Caki2 (cell line): ENCODE results near the gene CRABP2. TPM values are rescaled to one million over a fixed set of nuclear protein-coding genes. Genes with fewer than 3 reads are reported as not detected.

Experiments
- DNase-seq: peaks from one replicate; pipeline ENCODE4 v3.0.0-alpha.2; 2015; ENCODE audit warnings: low read depth
- in situ Hi-C: cut with HindIII; loops from 2 replicates; pipeline ENCODE4 v1.10.0; 2016; ENCODE audit warnings: low sequenced_read_pairs, low pct_unique_long_range_greater_than_20kb, mixed read lengths
- total RNA-seq: library from RNA; depleted of rRNA; stranded (reverse); fragments of >200 nt; shearing (Covaris generic); gene quantifications from 2 replicates; pipeline ENCODE4 v1.2.3, GENCODE V29; 2014; ENCODE audit warnings: low replicate concordance

CRABP2 gene
- total RNA-seq, 1 experiment from 2014 or later, result not detected

- in situ Hi-C loops, result no loop called here
- no peak for DNase-seq
These were observed 38.3 kb upstream of the CRABP2 start for GRCh38 chr1:156743367-156744302.

DNA sequence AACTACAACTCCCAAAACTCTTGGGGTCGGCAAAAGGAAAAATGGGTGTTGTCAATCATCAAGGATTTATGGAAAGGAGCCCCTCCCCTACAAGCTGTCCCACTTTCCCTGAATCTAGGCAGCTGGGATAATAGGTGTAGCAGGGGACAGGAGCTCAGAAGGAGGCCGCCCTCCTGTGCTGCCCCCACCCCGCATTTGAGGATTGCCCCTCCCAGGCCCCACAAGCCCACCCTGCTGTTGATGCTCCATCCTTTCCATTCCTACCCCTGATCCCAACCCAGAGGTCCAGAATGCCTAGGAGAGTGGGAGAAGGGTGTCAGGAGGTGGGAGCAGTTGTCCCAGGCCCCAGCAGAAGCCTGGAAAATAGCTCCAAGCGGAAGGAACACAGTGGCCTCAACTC, 37.4 kb upstream of the CRABP2 start:
- in situ Hi-C loops, result no loop called here
- DNase-seq, result no peak

- in situ Hi-C loops, result no loop called here
- DNase-seq, result no peak
These were observed 36.6 kb upstream of the CRABP2 start for GRCh38 chr1:156742017-156742416.

DNA sequence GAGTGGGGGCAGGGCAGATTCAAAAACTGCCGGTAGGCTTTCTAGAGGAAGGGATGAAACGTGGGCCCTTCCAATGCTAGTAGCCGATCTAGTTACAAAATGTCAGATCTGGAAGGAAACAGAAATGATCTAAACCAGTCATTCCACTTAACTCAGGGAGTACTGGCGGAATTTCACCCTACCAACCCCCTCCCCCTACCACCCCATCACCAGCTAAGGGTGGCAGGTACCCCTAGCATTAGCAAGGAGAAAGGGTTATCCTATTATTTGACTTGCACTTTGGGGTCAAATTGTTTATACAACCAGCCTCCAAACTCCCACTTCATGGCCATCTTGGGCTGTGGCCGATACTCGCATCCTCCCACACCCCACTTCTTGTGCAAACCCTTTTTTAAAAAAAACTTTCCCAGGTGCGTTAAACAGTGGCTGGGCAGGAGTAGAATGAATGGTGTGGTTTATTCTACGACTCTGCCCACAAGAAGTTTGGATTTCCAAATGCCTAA, 36.1 kb upstream of the CRABP2 start:
- in situ Hi-C loops, result no loop called here

GRCh38 chr1:156740741-156741480, 35.5 kb upstream of the CRABP2 start, which contains the start of gene MRPL24:
Gene MRPL24, minus strand, starts transcription at chr1:156741088. Its CDS starts 2,384 bp downstream, at chr1:156738704.
- in situ Hi-C loops, result no loop called here
- peak; percentile 99 for DNase-seq

More for the DNA sequence above, 36.1 kb upstream of the CRABP2 start:
- no peak for DNase-seq

- in situ Hi-C loops, result no loop called here
- no peak for DNase-seq
These were observed 34.9 kb upstream of the CRABP2 start for GRCh38 chr1:156740237-156740740.

DNA sequence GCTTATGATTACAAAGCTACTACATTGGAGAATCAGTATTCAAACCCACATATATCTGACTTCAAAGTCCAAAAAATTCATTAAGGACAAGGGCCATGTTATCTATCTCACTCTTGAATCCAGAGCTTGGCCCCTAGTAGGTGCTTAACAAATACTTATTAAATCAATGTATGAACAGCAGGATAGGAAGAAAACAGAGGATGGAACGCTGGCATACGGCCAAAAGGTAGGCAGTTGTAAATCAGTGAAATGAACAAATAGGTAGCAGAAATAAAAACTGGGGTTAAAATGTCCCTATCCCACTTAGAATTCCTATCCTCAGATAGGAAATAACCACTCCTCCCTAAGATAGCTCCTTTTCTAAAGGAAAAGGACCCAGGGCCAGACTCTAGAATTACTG, 33.5 kb upstream of the CRABP2 start:
- no peak for DNase-seq
- in situ Hi-C loops, result no loop called here

DNA sequence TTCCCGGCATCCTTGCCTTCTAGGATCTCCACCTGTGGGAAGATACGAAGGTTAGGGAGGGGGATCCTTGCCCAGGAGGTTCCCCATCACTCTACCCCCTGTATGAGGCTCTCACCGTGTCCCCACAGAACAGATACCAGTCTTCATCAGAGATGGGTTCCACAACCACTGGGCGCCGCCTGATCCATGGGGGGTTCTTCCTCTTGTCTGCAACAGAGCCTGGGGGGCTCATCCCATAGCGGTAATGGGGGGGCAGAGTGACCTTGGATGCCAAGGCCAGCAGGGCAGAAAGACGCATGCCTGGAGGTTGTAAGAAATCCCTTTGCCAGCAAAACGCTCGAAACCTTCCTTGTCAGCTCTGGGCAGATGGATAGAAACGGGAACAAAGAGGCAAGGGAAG, 33.0 kb upstream of the CRABP2 start:
- DNase-seq, result no peak
- in situ Hi-C loops, result no loop called here

GRCh38 chr1:156733989-156734584, 28.7 kb upstream of the CRABP2 start:
- no peak for DNase-seq
- in situ Hi-C loops, result no loop called here

DNA sequence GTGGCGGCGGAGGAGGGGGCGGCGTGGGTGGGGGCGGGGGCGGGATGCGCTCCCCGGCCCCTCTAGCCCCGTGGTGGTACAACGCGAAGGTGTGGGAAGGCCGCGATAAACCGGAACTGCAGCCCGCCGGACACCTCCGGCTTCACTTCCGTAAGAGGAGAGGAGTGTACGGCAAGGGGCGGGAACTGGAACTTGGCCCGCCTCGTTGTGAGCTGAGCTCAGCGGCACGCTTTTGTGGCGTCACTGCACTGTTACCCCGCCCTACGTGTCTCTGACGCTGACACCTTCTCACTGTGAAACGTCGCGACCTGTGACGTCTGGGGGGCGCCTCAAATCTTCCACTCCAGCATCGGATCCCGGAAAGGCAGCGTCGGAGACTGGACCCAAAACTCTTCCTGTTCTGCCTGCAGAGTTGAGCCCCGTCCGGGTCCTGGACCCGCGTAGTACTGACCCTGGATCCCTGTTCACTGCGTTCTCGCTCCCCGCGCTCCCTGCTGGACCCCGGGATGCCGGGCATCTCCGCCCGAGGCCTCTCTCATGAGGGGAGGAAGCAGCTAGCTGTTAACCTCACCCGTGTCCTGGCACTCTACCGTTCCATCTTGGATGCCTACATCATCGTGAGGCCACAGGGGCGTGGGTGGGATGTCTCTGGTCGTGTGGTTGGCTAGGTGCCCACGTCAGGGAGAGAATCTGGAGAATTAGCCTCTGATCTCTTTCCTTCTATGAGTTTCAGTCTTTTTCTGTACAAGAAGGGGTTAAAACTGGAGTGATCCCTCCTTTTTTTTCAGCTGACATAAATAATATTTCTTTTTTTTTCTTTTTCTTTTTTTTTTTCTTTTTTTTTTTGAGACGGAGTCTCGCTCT, 23.4 kb upstream of the CRABP2 start, which contains the start of gene ISG20L2:
TSS of gene ISG20L2 (minus strand) at position 168 of the 864 bp plus-strand sequence. CDS start 1,114 bp downstream, outside the sequence.
- in situ Hi-C loops, result no loop called here
- peak; percentile 90 for DNase-seq

DNA sequence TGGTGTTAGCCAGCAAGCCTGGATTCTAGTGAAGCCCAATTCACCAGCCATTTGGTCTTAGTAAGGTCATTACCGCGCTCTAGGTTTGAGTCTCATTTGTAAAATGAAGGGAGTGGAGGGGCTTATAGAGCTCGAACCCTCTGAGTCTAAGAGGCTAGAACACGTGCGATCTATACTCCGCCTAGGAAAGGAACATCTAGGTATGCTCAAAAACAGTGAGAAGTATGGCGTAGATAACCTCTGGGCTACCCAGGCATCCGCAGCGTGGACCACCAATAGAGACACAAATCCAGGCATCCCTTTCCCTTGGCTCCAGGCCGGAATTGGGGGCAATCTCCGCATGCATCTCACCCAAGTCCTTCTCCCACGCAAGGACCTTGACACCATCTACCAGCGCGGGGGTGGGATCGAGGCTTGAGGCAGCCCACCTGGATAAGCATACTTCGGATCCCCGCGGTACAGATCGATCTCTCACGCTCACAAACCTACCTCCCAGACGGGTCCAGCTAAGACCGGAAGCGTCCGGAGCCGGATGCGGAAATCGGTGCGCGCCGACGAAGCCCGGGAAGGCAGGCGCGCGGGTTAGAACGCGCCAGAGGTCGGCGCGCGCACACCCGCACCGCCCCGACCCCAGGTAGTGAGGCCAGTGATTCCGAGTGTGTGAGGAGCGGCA, 22.7 kb upstream of the CRABP2 start, which contains the start of gene METTL25B:
TSS of gene METTL25B (plus strand) at position 544 of the 673 bp plus-strand sequence. CDS start 636 bp downstream, outside the sequence.
- peak; percentile 58 for DNase-seq
- in situ Hi-C loops, result no loop called here

GRCh38 chr1:156727492-156727891, 22.1 kb upstream of the CRABP2 start:
- in situ Hi-C loops, result no loop called here

DNA sequence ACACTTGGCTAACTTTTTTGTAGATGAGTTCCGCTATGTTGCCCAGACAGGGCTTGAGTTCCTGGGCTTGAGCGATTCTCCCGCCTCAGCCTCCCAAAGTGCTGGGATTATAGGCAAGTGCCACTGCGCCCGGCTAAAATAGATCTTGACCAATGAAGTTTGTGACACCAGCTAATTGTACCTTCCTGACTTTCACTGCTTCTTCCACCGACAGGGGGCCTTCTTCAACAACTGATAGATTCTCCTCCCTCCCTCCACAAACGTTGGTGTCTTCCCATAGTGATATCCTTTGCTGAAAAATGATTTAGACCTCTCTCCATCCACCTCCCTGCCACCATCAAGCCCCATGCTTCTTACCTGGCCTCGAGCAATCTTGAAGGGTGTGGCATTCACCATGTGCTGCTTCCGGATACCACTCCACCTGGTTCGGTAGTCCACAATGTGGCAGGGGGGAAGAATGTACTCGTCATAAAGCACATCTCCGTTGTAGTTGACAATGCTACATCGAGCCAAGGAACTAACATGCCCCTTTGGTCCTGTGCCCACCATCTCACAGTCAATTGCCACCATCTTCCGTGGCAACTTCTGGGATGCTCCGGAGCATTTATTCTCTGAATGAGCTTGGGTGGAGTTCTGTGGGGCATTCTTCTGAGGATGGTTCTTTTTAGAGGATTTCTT, 21.3 kb upstream of the CRABP2 start:
- DNase-seq, result peak; percentile 70
- in situ Hi-C loops, result no loop called here

More at GRCh38 chr1:156727492-156727891, 22.1 kb upstream of the CRABP2 start:
- no peak for DNase-seq

- in situ Hi-C loops, result no loop called here
- DNase-seq, result peak; percentile 85
These were observed 20.4 kb upstream of the CRABP2 start for GRCh38 chr1:156725683-156726280.

DNA sequence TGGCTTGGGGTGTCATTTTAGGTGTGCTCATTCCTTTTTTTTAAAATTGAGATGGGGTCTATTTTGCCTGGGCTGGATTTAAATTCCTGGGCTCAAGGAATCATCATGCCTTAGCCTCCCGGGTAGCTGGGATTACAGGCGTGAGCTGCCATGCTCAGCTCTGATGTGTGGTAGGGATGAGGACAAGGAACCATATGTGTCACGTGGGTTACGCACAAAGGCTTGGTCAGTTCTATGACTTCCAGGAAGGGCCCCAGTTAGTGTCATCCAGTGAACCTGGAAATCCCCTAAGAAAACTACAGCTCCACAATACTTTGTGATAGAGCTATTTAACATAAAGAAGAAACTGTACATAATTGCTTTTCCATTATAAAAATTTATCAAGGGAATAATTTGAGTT, 16.2 kb upstream of the CRABP2 start:
- DNase-seq, result no peak
- in situ Hi-C loops, result no loop called here

DNA sequence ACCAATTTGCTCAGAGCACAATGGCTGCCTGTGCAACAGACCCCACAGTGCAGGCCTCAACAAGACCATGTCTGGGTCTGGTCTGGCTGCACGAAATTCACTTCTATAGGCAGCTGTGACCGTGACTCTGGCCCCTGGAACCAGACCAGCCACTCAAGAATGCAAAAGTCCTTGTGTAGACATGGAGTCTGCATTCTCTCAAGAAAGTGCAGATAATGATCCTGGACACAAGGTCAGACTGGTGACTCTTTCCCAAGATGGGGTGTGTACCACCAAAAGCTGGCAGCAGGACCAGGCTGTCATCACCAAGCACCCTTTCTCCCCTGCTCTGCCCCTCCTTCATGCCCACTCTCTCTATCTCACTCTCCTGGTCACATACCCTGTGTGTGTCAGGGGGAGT, 15.7 kb upstream of the CRABP2 start:
- in situ Hi-C loops, result no loop called here
- DNase-seq, result no peak
